Ishikawa (cell line): ENCODE data around the gene HDAC8.

Experiments used
- EP300 ChIP-seq: IDR thresholded peaks from 2 replicates; pipeline ENCODE4 v1.6.1; 2012; ENCODE audit warnings: borderline replicate concordance
- MAX ChIP-seq: IDR thresholded peaks from 2 replicates; pipeline ENCODE4 v1.6.1; 2012
- NFIC ChIP-seq: IDR thresholded peaks from 2 replicates; pipeline ENCODE4 v1.6.1; 2012
- RAD21 ChIP-seq: IDR thresholded peaks from 2 replicates; pipeline ENCODE4 v1.6.1; 2012; ENCODE audit warnings: low read depth
- TAF1 ChIP-seq: IDR thresholded peaks from 2 replicates; pipeline ENCODE4 v1.6.1; 2012; ENCODE audit warnings: low read depth, mild to moderate bottlenecking
- TEAD4 ChIP-seq: IDR thresholded peaks from 2 replicates; pipeline ENCODE4 v1.6.1; 2012
- ZBTB7A ChIP-seq: IDR thresholded peaks from 2 replicates; pipeline ENCODE4 v1.6.1; 2012; ENCODE audit warnings: low read depth

- TF ChIP-seq ZBTB7A (no peak), TEAD4 (no peak), NFIC (no peak), RAD21 (no peak), TAF1 (no peak), MAX (no peak), EP300 (no peak)
Measured at GRCh38 chrX:72305286-72306084, 267.2 kb downstream of the HDAC8 start, which contains the start of gene CITED1.
